Choroid plexus epithelial cell (primary cell): ENCODE measurements around the gene CHRNA3.

Experiments used
- DNase-seq: peaks from one replicate; pipeline ENCODE4 v3.0.0-alpha.2; 2010; ENCODE audit warnings: low read depth
- H3K4me3 ChIP-seq: 2 replicates; pipeline ENCODE4 v1.5.1; 2011; ENCODE audit warnings: low read depth, mild to moderate bottlenecking, control low read depth, low read length, moderate library complexity
- CTCF ChIP-seq: conservative IDR thresholded peaks from 2 replicates; pipeline ENCODE4 v1.5.1; 2011; ENCODE audit warnings: low read depth, mild to moderate bottlenecking, control low read depth, inconsistent platforms, low read length, moderate library complexity

Gene CHRNA3

GRCh38 chr15:78642331-78642730, 21.5 kb upstream of the CHRNA3 start:
- DNase-seq, result no peak
- TF ChIP-seq CTCF, result no peak
- H3K4me3 ChIP-seq, result no peak overlapping the region

GRCh38 chr15:78641749-78642275, 21.0 kb upstream of the CHRNA3 start:
- TF ChIP-seq CTCF, result no peak
- H3K4me3 ChIP-seq, result no peak overlapping the region
- no peak for DNase-seq

- peak; percentile 37 for TF ChIP-seq CTCF
- H3K4me3 ChIP-seq, result peak within 1 kb of the TSS; percentile 50
- DNase-seq, result peak; percentile 35
These were observed 20.4 kb upstream of the CHRNA3 start, which contains the start of gene CHRNB4 for GRCh38 chr15:78641102-78641748. CHRNB4 (minus strand) TSS chr15:78641210; CDS start chr15:78641133, 77 bp downstream.

- no peak for TF ChIP-seq CTCF
- peak overlapping the region; percentile 50 for H3K4me3 ChIP-seq
- no peak for DNase-seq
These were observed 19.8 kb upstream of the CHRNA3 start for GRCh38 chr15:78640527-78641101.

- no peak overlapping the region for H3K4me3 ChIP-seq
- peak; percentile 56 for DNase-seq
- TF ChIP-seq CTCF, result peak; percentile 81
These were observed 18.0 kb upstream of the CHRNA3 start for GRCh38 chr15:78638658-78639314.

- no peak overlapping the region for H3K4me3 ChIP-seq
- DNase-seq, result no peak
- no peak for TF ChIP-seq CTCF
These were observed 17.1 kb upstream of the CHRNA3 start for GRCh38 chr15:78637776-78638435.
